HepG2 (cell line): ENCODE measurements around the gene PXK. TPM values are rescaled to one million over a fixed set of nuclear protein-coding genes. Genes with fewer than 3 reads are reported as not detected.
A peak's percentile ranks its signal among the peaks of the same experiment; 100 is the strongest.

ENCODE experiments used
- CHCHD3 ChIP-seq: sonication (generic); formaldehyde crosslinking; IDR thresholded peaks from 2 replicates; pipeline ENCODE4 v1.8.0; 2022; ENCODE audit warnings: mild to moderate bottlenecking, missing genetic modification reagents, moderate library complexity
- CHD2 ChIP-seq: IDR thresholded peaks from 2 replicates; pipeline ENCODE4 v1.6.1; 2011; ENCODE audit warnings: low read depth, low read length, improper control_type of control experiment
- EEA1 ChIP-seq: sonication (generic); formaldehyde crosslinking; IDR thresholded peaks from 2 replicates; pipeline ENCODE4 v1.5.1; 2020; ENCODE audit warnings: mild to moderate bottlenecking, missing genetic modification reagents, borderline replicate concordance
- FLYWCH1 ChIP-seq: sonication (generic); formaldehyde crosslinking; IDR thresholded peaks from 2 replicates; pipeline ENCODE4 v1.8.1; 2023; ENCODE audit warnings: mild to moderate bottlenecking, missing genetic modification reagents
- KMT2B ChIP-seq: IDR thresholded peaks from 2 replicates; pipeline ENCODE4 v1.6.1; 2016; ENCODE audit warnings: missing genetic modification reagents, missing compliant biosample characterization
- LCORL ChIP-seq, 2 experiments: fragments of 450-650 bp in 1 of 2; sonication (generic) in 1 of 2; formaldehyde crosslinking in 1 of 2; IDR thresholded peaks; 2 replicates each; pipeline versions ENCODE4 v1.5.0 to v1.6.1; 2017 to 2020; ENCODE audit warnings: antibody characterized with exemption in 1 of 2, missing genetic modification reagents in 1 of 2
- MED1 ChIP-seq: sonication (generic); formaldehyde crosslinking; IDR thresholded peaks from 2 replicates; pipeline ENCODE4 v1.4.0; 2020; ENCODE audit warnings: missing genetic modification reagents
- NCOA1 ChIP-seq: sonication (generic); formaldehyde crosslinking; IDR thresholded peaks from 2 replicates; pipeline ENCODE4 v1.9.0; 2021; ENCODE audit warnings: missing genetic modification reagents
- NFE2L2 ChIP-seq: fragments of 150-350 bp; IDR thresholded peaks from 2 replicates; pipeline ENCODE4 v1.6.1; 2014; ENCODE audit warnings: low read length
- NFKBIZ ChIP-seq: IDR thresholded peaks from 2 replicates; pipeline ENCODE4 v1.6.1; 2018; ENCODE audit warnings: missing genetic modification reagents, missing compliant biosample characterization
- NFYC ChIP-seq: IDR thresholded peaks from 2 replicates; pipeline ENCODE4 v1.6.1; 2016; ENCODE audit warnings: missing genetic modification reagents, missing compliant biosample characterization
- PHF5A ChIP-seq: IDR thresholded peaks from one replicate; pipeline ENCODE4 v1.6.1; 2018; ENCODE audit warnings: low read depth, missing genetic modification reagents; ENCODE audit not compliant: unreplicated experiment
- PRMT3 ChIP-seq: sonication (generic); formaldehyde crosslinking; IDR thresholded peaks from 2 replicates; pipeline ENCODE4 v1.8.1; 2022; ENCODE audit warnings: low read depth, mild to moderate bottlenecking, moderate library complexity, missing genetic modification reagents, borderline replicate concordance
- RFX5 ChIP-seq: IDR thresholded peaks from 2 replicates; pipeline ENCODE4 v1.6.1; 2011; ENCODE audit warnings: low read depth, low read length, improper control_type of control experiment
- SETDB1 ChIP-seq: sonication (generic); formaldehyde crosslinking; IDR thresholded peaks from 2 replicates; pipeline ENCODE4 v1.5.1; 2020; ENCODE audit warnings: missing genetic modification reagents, mild to moderate bottlenecking, borderline replicate concordance
- XBP1 ChIP-seq: sonication (generic); formaldehyde crosslinking; IDR thresholded peaks from 2 replicates; pipeline ENCODE4 v1.5.0; 2020; ENCODE audit warnings: missing genetic modification reagents
- ZNF264 ChIP-seq: sonication (generic); formaldehyde crosslinking; IDR thresholded peaks from 2 replicates; pipeline ENCODE4 v1.4.0; 2020; ENCODE audit warnings: missing genetic modification reagents
- ZNF317 ChIP-seq: sonication (generic); formaldehyde crosslinking; IDR thresholded peaks from 2 replicates; pipeline ENCODE4 v1.5.0; 2020; ENCODE audit warnings: mild to moderate bottlenecking, missing genetic modification reagents
- ZNF34 ChIP-seq: sonication (generic); formaldehyde crosslinking; IDR thresholded peaks from 2 replicates; pipeline ENCODE4 v1.4.0; 2020; ENCODE audit warnings: mild to moderate bottlenecking, missing genetic modification reagents, borderline replicate concordance
- ZNF543 ChIP-seq: sonication (generic); formaldehyde crosslinking; IDR thresholded peaks from 2 replicates; pipeline ENCODE4 v1.4.0; 2020; ENCODE audit warnings: mild to moderate bottlenecking, missing genetic modification reagents
- ZNF598 ChIP-seq: sonication (generic); formaldehyde crosslinking; IDR thresholded peaks from 2 replicates; pipeline ENCODE4 v1.5.1; 2020; ENCODE audit warnings: mild to moderate bottlenecking, missing genetic modification reagents, borderline replicate concordance
- ZNF674 ChIP-seq: sonication (generic); formaldehyde crosslinking; IDR thresholded peaks from 2 replicates; pipeline ENCODE4 v1.5.0; 2020; ENCODE audit warnings: low read depth, mild to moderate bottlenecking, missing genetic modification reagents
- ZNF678 ChIP-seq: sonication (generic); formaldehyde crosslinking; IDR thresholded peaks from 2 replicates; pipeline ENCODE4 v1.4.0; 2020; ENCODE audit warnings: mild to moderate bottlenecking, missing genetic modification reagents
- ZNF790 ChIP-seq: sonication (generic); formaldehyde crosslinking; IDR thresholded peaks from 2 replicates; pipeline ENCODE4 v1.8.0; 2022; ENCODE audit warnings: missing genetic modification reagents, mild to moderate bottlenecking, borderline replicate concordance
- ZSCAN29 ChIP-seq: sonication (generic); formaldehyde crosslinking; conservative IDR thresholded peaks from 2 replicates; pipeline ENCODE4 v1.4.0; 2020; ENCODE audit warnings: mild to moderate bottlenecking, missing genetic modification reagents
- polyA plus RNA-seq, 8 experiments: library from polyadenylated mRNA; depleted of rRNA in 3 of 8; stranded (reverse) in 7 of 8; unstranded in 1 of 8; fragments of >200 nt; fragmentation: Illumina TruSeq in 4 of 8; extraction: Trizol in 4 of 8; gene quantifications; 2 replicates each; pipeline versions ENCODE4 v1.2.1 to v1.2.3, GENCODE V29; 2011 to 2016; ENCODE audit warnings: low read depth in 4 of 8, missing spikeins in 1 of 8, mixed read lengths in 1 of 8; ENCODE audit not compliant: insufficient read depth in 1 of 8
- total RNA-seq, 5 experiments: library from RNA; depleted of rRNA; stranded (reverse); fragments of >200 nt; fragmentation: Illumina TruSeq; extraction: Trizol; gene quantifications; 2 replicates each; pipeline ENCODE4 v1.2.3, GENCODE V29; 2016; ENCODE audit warnings: low read depth in 1 of 5
- TF ChIP-seq, protein P1 (sequence below): sonication (generic); formaldehyde crosslinking; IDR thresholded peaks from 2 replicates; pipeline ENCODE4 v1.4.0; 2020; ENCODE audit warnings: missing genetic modification reagents
- TF ChIP-seq, protein P2 (sequence below): sonication (generic); formaldehyde crosslinking; IDR thresholded peaks from 2 replicates; pipeline ENCODE4 v1.4.0; 2020; ENCODE audit warnings: missing genetic modification reagents
- TF ChIP-seq, protein P3 (sequence below): sonication (generic); formaldehyde crosslinking; IDR thresholded peaks from 2 replicates; pipeline ENCODE4 v1.5.1; 2020; ENCODE audit warnings: missing genetic modification reagents, mild to moderate bottlenecking, borderline replicate concordance

The PXK gene
- total and polyA plus RNA-seq, 2 of the 13 experiments (the other 11 are each of a cell fraction or from before 2014, with no cell fraction given): 6.4 to 18.6 TPM

GRCh38 chr3:58463181-58463941, 130.7 kb downstream of the PXK start (continued):
- no peak for TF ChIP-seq ZNF678 (CRISPR knock-in tag)
- TF ChIP-seq PHF5A (CRISPR knock-in tag): no peak
- TF ChIP-seq ZNF543 (CRISPR knock-in tag): no peak
- no peak for TF ChIP-seq NFYC (CRISPR knock-in tag)
- no peak for TF ChIP-seq NFE2L2
- TF ChIP-seq LCORL (IDR thresholded peaks at IDR 0.05): no peak
- peak; percentile 24; the same call in 1 of the 2 replicates for TF ChIP-seq LCORL (CRISPR knock-in tag; IDR thresholded peaks at IDR 0.05)
- TF ChIP-seq, protein P1, sequence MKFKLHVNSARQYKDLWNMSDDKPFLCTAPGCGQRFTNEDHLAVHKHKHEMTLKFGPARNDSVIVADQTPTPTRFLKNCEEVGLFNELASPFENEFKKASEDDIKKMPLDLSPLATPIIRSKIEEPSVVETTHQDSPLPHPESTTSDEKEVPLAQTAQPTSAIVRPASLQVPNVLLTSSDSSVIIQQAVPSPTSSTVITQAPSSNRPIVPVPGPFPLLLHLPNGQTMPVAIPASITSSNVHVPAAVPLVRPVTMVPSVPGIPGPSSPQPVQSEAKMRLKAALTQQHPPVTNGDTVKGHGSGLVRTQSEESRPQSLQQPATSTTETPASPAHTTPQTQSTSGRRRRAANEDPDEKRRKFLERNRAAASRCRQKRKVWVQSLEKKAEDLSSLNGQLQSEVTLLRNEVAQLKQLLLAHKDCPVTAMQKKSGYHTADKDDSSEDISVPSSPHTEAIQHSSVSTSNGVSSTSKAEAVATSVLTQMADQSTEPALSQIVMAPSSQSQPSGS (CRISPR knock-in tag): no peak
- TF ChIP-seq, protein P2, sequence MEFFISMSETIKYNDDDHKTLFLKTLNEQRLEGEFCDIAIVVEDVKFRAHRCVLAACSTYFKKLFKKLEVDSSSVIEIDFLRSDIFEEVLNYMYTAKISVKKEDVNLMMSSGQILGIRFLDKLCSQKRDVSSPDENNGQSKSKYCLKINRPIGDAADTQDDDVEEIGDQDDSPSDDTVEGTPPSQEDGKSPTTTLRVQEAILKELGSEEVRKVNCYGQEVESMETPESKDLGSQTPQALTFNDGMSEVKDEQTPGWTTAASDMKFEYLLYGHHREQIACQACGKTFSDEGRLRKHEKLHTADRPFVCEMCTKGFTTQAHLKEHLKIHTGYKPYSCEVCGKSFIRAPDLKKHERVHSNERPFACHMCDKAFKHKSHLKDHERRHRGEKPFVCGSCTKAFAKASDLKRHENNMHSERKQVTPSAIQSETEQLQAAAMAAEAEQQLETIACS (CRISPR knock-in tag): no peak
- peak; percentile 31; the same call in 1 of the 2 replicates for TF ChIP-seq ZNF598 (CRISPR knock-in tag)
- no peak for TF ChIP-seq CHCHD3 (CRISPR knock-in tag)
- TF ChIP-seq CHD2: no peak
- no peak for TF ChIP-seq ZNF34
- TF ChIP-seq ZNF790 (CRISPR knock-in tag): no peak
- no peak for TF ChIP-seq FLYWCH1 (CRISPR knock-in tag)
- no peak for TF ChIP-seq ZSCAN29 (CRISPR knock-in tag)
- peak; percentile 74; the same call in 1 of the 2 replicates for TF ChIP-seq ZNF264 (CRISPR knock-in tag)
- TF ChIP-seq SETDB1 (CRISPR knock-in tag): no peak
- no peak for TF ChIP-seq NFKBIZ
- no peak for TF ChIP-seq RFX5
- TF ChIP-seq PRMT3: no peak
- TF ChIP-seq EEA1 (CRISPR knock-in tag): no peak
- TF ChIP-seq MED1: 0 out of 2 replicates have a peak, but pooled peaks have one; percentile 30
- TF ChIP-seq NCOA1 (CRISPR knock-in tag): no peak
- TF ChIP-seq, protein P3, sequence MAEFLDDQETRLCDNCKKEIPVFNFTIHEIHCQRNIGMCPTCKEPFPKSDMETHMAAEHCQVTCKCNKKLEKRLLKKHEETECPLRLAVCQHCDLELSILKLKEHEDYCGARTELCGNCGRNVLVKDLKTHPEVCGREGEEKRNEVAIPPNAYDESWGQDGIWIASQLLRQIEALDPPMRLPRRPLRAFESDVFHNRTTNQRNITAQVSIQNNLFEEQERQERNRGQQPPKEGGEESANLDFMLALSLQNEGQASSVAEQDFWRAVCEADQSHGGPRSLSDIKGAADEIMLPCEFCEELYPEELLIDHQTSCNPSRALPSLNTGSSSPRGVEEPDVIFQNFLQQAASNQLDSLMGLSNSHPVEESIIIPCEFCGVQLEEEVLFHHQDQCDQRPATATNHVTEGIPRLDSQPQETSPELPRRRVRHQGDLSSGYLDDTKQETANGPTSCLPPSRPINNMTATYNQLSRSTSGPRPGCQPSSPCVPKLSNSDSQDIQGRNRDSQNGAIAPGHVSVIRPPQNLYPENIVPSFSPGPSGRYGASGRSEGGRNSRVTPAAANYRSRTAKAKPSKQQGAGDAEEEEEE (CRISPR knock-in tag): no peak
- 0 out of 2 replicates have a peak, but pooled peaks have one; percentile 51 for TF ChIP-seq ZNF317
- TF ChIP-seq KMT2B (CRISPR knock-in tag): no peak
- TF ChIP-seq ZNF674 (CRISPR knock-in tag): no peak
- TF ChIP-seq XBP1 (CRISPR knock-in tag): no peak
